ENCODE measurements around the gene TMEM89.

TMEM89 gene

GRCh38 chr3:48585411-48585810, 36.2 kb downstream of the TMEM89 start:
- DNase-seq: no peak

- DNase-seq: no peak
These were observed 36.7 kb downstream of the TMEM89 start for GRCh38 chr3:48584836-48585235.

GRCh38 chr3:48581621-48582481, 39.7 kb downstream of the TMEM89 start:
- no peak for DNase-seq

- no peak for DNase-seq
These were observed 44.9 kb downstream of the TMEM89 start for GRCh38 chr3:48576647-48577046.

GRCh38 chr3:48575366-48575765, 46.2 kb downstream of the TMEM89 start:
- no peak for DNase-seq

GRCh38 chr3:48573973-48574585, 47.5 kb downstream of the TMEM89 start:
- no peak for DNase-seq

GRCh38 chr3:48572517-48572916, 49.1 kb downstream of the TMEM89 start:
- no peak for DNase-seq

- DNase-seq: no peak
These were observed 49.6 kb downstream of the TMEM89 start for GRCh38 chr3:48571938-48572337.

Data from CD4-positive, alpha-beta T cell treated with Interleukin-1 beta for 1 hour (primary cell).